GM21528 (cell line): Measurements from ENCODE around the gene SFPQ.

ENCODE experiments used
- ATAC-seq: cut with Tn5 transposase; IDR thresholded peaks from one replicate; pipeline ENCODE4 v1.9.1; 2021; ENCODE audit warnings: mild to moderate bottlenecking, moderate library complexity; ENCODE audit not compliant: unreplicated experiment, low FRiP score

Gene SFPQ

GRCh38 chr1:35188578-35189392, 4.2 kb downstream of the SFPQ start:
- no peak for ATAC-seq

- ATAC-seq: no peak
Observed at GRCh38 chr1:35187816-35188342, 5.1 kb downstream of the SFPQ start.

- no peak for ATAC-seq
Observed at GRCh38 chr1:35186239-35186638, 6.7 kb downstream of the SFPQ start.

- ATAC-seq: no peak
Observed at GRCh38 chr1:35185200-35185599, 7.7 kb downstream of the SFPQ start.

- no peak for ATAC-seq
Observed at GRCh38 chr1:35184495-35185199, 8.3 kb downstream of the SFPQ start.

GRCh38 chr1:35181790-35182455, 11.0 kb downstream of the SFPQ start:
- ATAC-seq: no peak

GRCh38 chr1:35180776-35181374, 12.1 kb downstream of the SFPQ start:
- ATAC-seq: no peak

- no peak for ATAC-seq
Observed at GRCh38 chr1:35179908-35180307, 13.0 kb downstream of the SFPQ start.

GRCh38 chr1:35178874-35179380, 14.0 kb downstream of the SFPQ start:
- no peak for ATAC-seq

- no peak for ATAC-seq
Observed at GRCh38 chr1:35178295-35178695, 14.7 kb downstream of the SFPQ start.

- no peak for ATAC-seq
Observed at GRCh38 chr1:35177237-35177786, 15.6 kb downstream of the SFPQ start.

- ATAC-seq: no peak
Observed at GRCh38 chr1:35175602-35176001, 17.3 kb downstream of the SFPQ start.

- no peak for ATAC-seq
Observed at GRCh38 chr1:35175098-35175576, 17.8 kb downstream of the SFPQ start.

GRCh38 chr1:35173909-35174540, 18.9 kb downstream of the SFPQ start:
- no peak for ATAC-seq

- no peak for ATAC-seq
Observed at GRCh38 chr1:35173491-35173890, 19.5 kb downstream of the SFPQ start.

GRCh38 chr1:35172022-35172421, 20.9 kb downstream of the SFPQ start:
- no peak for ATAC-seq

GRCh38 chr1:35171579-35171978, 21.4 kb downstream of the SFPQ start:
- ATAC-seq: no peak

- ATAC-seq: no peak
Observed at GRCh38 chr1:35164893-35165292, 28.1 kb downstream of the SFPQ start.

- ATAC-seq: no peak
Observed at GRCh38 chr1:35151220-35151619, 41.7 kb downstream of the SFPQ start.
